Tibial nerve (tissue), 4 donors: Measurements from ENCODE around the gene UTP14C.

Experiments
- EP300 ChIP-seq, 2 donors: sonication (generic); formaldehyde crosslinking; IDR thresholded peaks; one replicate each; pipeline ENCODE4 v1.6.1; 2017; ENCODE audit warnings: antibody characterized with exemption in 2 of 2, mild to moderate bottlenecking in 1 of 2
- POLR2A ChIP-seq, 2 donors: fragments of 450-650 bp; IDR thresholded peaks; one replicate each; pipeline ENCODE4 v1.6.1; 2017; ENCODE audit warnings: antibody characterized with exemption in 2 of 2, mild to moderate bottlenecking in 2 of 2, moderate library complexity in 2 of 2
- TF ChIP-seq, protein P1 (sequence below), 5 experiments: fragments of 200-600 bp in 3 of 5; fragments of 450-650 bp in 2 of 5; sonication (generic) in 3 of 5; IDR thresholded peaks; one replicate each; pipeline ENCODE4 v1.5.1; 2016 to 2019; ENCODE audit warnings: antibody characterized with exemption in 5 of 5, mild to moderate bottlenecking in 3 of 5, moderate library complexity in 2 of 5

DNA sequence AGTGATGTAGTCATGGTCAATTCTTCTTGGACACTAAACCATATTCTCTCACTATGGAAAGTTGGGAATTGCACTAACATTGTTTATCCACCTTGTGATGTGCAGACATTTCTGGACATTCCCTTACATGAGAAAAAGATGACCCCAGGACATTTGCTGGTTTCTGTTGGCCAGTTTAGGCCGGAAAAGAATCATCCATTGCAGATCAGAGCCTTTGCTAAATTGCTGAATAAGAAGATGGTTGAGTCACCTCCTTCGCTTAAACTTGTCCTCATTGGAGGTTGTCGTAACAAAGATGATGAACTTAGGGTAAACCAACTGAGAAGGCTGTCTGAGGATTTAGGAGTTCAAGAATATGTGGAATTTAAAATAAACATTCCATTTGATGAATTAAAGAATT lies at the start of gene UTP14C:
- TF ChIP-seq, protein P1, sequence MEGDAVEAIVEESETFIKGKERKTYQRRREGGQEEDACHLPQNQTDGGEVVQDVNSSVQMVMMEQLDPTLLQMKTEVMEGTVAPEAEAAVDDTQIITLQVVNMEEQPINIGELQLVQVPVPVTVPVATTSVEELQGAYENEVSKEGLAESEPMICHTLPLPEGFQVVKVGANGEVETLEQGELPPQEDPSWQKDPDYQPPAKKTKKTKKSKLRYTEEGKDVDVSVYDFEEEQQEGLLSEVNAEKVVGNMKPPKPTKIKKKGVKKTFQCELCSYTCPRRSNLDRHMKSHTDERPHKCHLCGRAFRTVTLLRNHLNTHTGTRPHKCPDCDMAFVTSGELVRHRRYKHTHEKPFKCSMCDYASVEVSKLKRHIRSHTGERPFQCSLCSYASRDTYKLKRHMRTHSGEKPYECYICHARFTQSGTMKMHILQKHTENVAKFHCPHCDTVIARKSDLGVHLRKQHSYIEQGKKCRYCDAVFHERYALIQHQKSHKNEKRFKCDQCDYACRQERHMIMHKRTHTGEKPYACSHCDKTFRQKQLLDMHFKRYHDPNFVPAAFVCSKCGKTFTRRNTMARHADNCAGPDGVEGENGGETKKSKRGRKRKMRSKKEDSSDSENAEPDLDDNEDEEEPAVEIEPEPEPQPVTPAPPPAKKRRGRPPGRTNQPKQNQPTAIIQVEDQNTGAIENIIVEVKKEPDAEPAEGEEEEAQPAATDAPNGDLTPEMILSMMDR (IDR thresholded peaks at IDR 0.05), result no peak
- TF ChIP-seq POLR2A (IDR thresholded peaks at IDR 0.05) (no peak), EP300 (IDR thresholded peaks at IDR 0.05) (no peak)
